HCT116 (cell line): ENCODE measurements around the gene LRFN3. TPM values are rescaled to one million over a fixed set of nuclear protein-coding genes. Genes with fewer than 3 reads are reported as not detected.

Experiments used
- ATAC-seq: fragments of 200-7000 bp; cut with Tn5 transposase; 2 replicates; pipeline ENCODE4 v1.9.1; 2020; ENCODE audit warnings: mild to moderate bottlenecking, moderate library complexity
- BruUV-seq: library from RNA; stranded (reverse); fragments of 400-500 nt; replicated peaks from 2 replicates; lab custom pipeline; 2021; lab: Mats Ljungman, UMichigan
- CTCF ChIA-PET: fragments of 300-600 bp; sonication (Branson Sonifier 250); formaldehyde crosslinking; loops from one replicate; lab custom pipeline; 2021; ENCODE audit warnings: antibody characterized with exemption; lab: Charles Lee
- POLR2A ChIA-PET: fragments of 300-600, 350-600 bp; sonication (Branson Sonifier 250); formaldehyde crosslinking; loops from one replicate; lab custom pipeline; 2021; ENCODE audit warnings: antibody characterized with exemption; lab: Charles Lee
- RAD21 ChIA-PET, 2 experiments: fragments of 300-600 bp; sonication (Branson Sonifier 250); formaldehyde crosslinking; loops; one replicate each; lab custom pipeline; 2023; ENCODE audit warnings: low total read pairs in 2 of 2; ENCODE audit not compliant: uncharacterized antibody in 2 of 2, unreplicated experiment in 2 of 2, low non-redundant PET in 1 of 2; lab: Charles Lee
- DNase-seq: peaks from one replicate; pipeline ENCODE4 v3.0.0-alpha.2; 2010; ENCODE audit warnings: low read depth, low spot score
- H2AFZ ChIP-seq: fragments of 200-600 bp; shearing (Covaris generic), sonication (generic); 2 replicates; pipeline ENCODE4 v1.6.1; 2017; ENCODE audit warnings: low read depth, mixed run types, mixed read lengths, antibody characterized with exemption, low read length; ENCODE audit not compliant: poor library complexity, severe bottlenecking
- H3K27ac ChIP-seq: 2 replicates; pipeline ENCODE4 v1.5.1; 2012; ENCODE audit warnings: low read depth, low read length
- H3K27me3 ChIP-seq: fragments of 200-600 bp; sonication (generic); 2 replicates; pipeline ENCODE4 v1.6.1; 2016; ENCODE audit warnings: mixed run types, low read length, mixed read lengths; ENCODE audit not compliant: insufficient read depth
- H3K36me3 ChIP-seq, 2 experiments: fragments of 200-500 bp in 1 of 2; fragments of 200-600 bp in 1 of 2; sonication (Bioruptor generic) in 1 of 2; sonication (generic) in 1 of 2; 2 replicates each; pipeline versions ENCODE4 v1.5.1 to v1.6.1; 2014 to 2016; ENCODE audit warnings: low read length in 2 of 2, inconsistent platforms in 1 of 2, mixed read lengths in 1 of 2, mixed run types in 1 of 2; ENCODE audit not compliant: insufficient read depth in 2 of 2, control insufficient read depth in 1 of 2
- H3K4me1 ChIP-seq, 2 experiments: fragments of 200-600 bp in 1 of 2; sonication (generic) in 1 of 2; 2 replicates each; pipeline versions ENCODE4 v1.5.1 to v1.6.1; 2012 to 2017; ENCODE audit warnings: low read length in 2 of 2, inconsistent platforms in 1 of 2, mild to moderate bottlenecking in 1 of 2, mixed read lengths in 1 of 2, mixed run types in 1 of 2, moderate library complexity in 1 of 2; ENCODE audit not compliant: insufficient read depth in 2 of 2, control insufficient read depth in 1 of 2
- H3K4me2 ChIP-seq: fragments of 200-600 bp; sonication (generic); 2 replicates; pipeline ENCODE4 v1.6.1; 2017; ENCODE audit warnings: mixed run types, low read length, mixed read lengths
- H3K4me3 ChIP-seq, 2 experiments: fragments of 200-600 bp in 1 of 2; sonication (generic) in 1 of 2; replicated peaks in 1 of 2; 2 replicates each; pipeline ENCODE4 v1.5.1; 2011 to 2016; ENCODE audit warnings: low read length in 2 of 2, control low read depth in 1 of 2, low read depth in 1 of 2, mild to moderate bottlenecking in 1 of 2, mixed read lengths in 1 of 2, mixed run types in 1 of 2
- H3K79me2 ChIP-seq: fragments of 200-600 bp; sonication (generic); 2 replicates; pipeline ENCODE4 v1.6.1; 2017; ENCODE audit warnings: mild to moderate bottlenecking, mixed run types, low read length, moderate library complexity, mixed read lengths; ENCODE audit not compliant: insufficient read depth
- H3K9ac ChIP-seq: fragments of 200-600 bp; sonication (generic); 2 replicates; pipeline ENCODE4 v1.6.1; 2016; ENCODE audit warnings: low read length, mixed read lengths
- H3K9me2 ChIP-seq: fragments of 200-600 bp; sonication (generic), shearing (Covaris generic); 2 replicates; pipeline ENCODE4 v1.6.1; 2017; ENCODE audit warnings: mixed run types, mild to moderate bottlenecking, moderate library complexity; ENCODE audit not compliant: insufficient read depth
- H3K9me3 ChIP-seq, 2 experiments: fragments of 200-500 bp in 1 of 2; fragments of 200-600 bp in 1 of 2; sonication (Bioruptor generic) in 1 of 2; sonication (generic) in 1 of 2; 2 replicates each; pipeline ENCODE4 v1.6.1; 2014 to 2017; ENCODE audit warnings: low read length in 2 of 2, mixed read lengths in 2 of 2, inconsistent platforms in 1 of 2, low read depth in 1 of 2, mild to moderate bottlenecking in 1 of 2, mixed run types in 1 of 2, moderate library complexity in 1 of 2; ENCODE audit not compliant: control insufficient read depth in 1 of 2, insufficient read depth in 1 of 2
- H4K20me1 ChIP-seq: fragments of 200-600 bp; sonication (generic), shearing (Covaris generic); 2 replicates; pipeline ENCODE4 v1.6.1; 2017; ENCODE audit warnings: mixed run types, mild to moderate bottlenecking, moderate library complexity; ENCODE audit not compliant: insufficient read depth
- EGR1 ChIP-seq: IDR thresholded peaks from 2 replicates; pipeline ENCODE4 v1.6.1; 2012; ENCODE audit warnings: low read depth
- ELF1 ChIP-seq: IDR thresholded peaks from 2 replicates; pipeline ENCODE4 v1.6.1; 2012; ENCODE audit warnings: low read depth, borderline replicate concordance
- EZH2phosphoT487 ChIP-seq: fragments of 200-600 bp; IDR thresholded peaks from 2 replicates; pipeline ENCODE4 v1.6.1; 2018; ENCODE audit warnings: antibody characterized with exemption, borderline replicate concordance
- FOSL1 ChIP-seq: IDR thresholded peaks from 2 replicates; pipeline ENCODE4 v1.6.1; 2012; ENCODE audit warnings: low read depth
- JUND ChIP-seq: IDR thresholded peaks from 2 replicates; pipeline ENCODE4 v1.6.1; 2012
- POLR2AphosphoS5 ChIP-seq: IDR thresholded peaks from 2 replicates; pipeline ENCODE4 v1.6.1; 2011; ENCODE audit warnings: mild to moderate bottlenecking, low read depth, low read length, moderate library complexity
- SP1 ChIP-seq: IDR thresholded peaks from 2 replicates; pipeline ENCODE4 v1.6.1; 2012; ENCODE audit warnings: low read depth
- SRF ChIP-seq: IDR thresholded peaks from 2 replicates; pipeline ENCODE4 v1.6.1; 2012; ENCODE audit warnings: low read depth
- TCF7L2 ChIP-seq: IDR thresholded peaks from 2 replicates; pipeline ENCODE4 v1.7.0; 2011; ENCODE audit warnings: borderline replicate concordance, inconsistent platforms; ENCODE audit not compliant: insufficient read depth, insufficient read length; ENCODE audit errors: extremely low read depth
- YY1 ChIP-seq: IDR thresholded peaks from 2 replicates; pipeline ENCODE4 v1.6.1; 2011; ENCODE audit warnings: low read length, low read depth, moderate library complexity, mild to moderate bottlenecking; ENCODE audit not compliant: insufficient replicate concordance; ENCODE audit errors: extremely low read depth
- ZFX ChIP-seq: fragments of 450-650 bp; IDR thresholded peaks from 2 replicates; pipeline ENCODE4 v1.6.1; 2017
- ZNF274 ChIP-seq: fragments of 200-500 bp; sonication (Bioruptor generic); IDR thresholded peaks from 2 replicates; pipeline ENCODE4 v1.6.1; 2014; ENCODE audit warnings: mild to moderate bottlenecking, low read depth, low read length, inconsistent platforms
- intact Hi-C: fragments of 100-400 bp; cut with micrococcal nuclease; formaldehyde crosslinking; loops from 2 replicates; pipeline ENCODE4 v1.10.0; 2022
- total RNA-seq: library from RNA; stranded (reverse); gene quantifications from one replicate; pipeline ENCODE4 v1.2.1, GENCODE V29; 2021; ENCODE audit not compliant: unreplicated experiment
- TF ChIP-seq, protein P1 (sequence below): IDR thresholded peaks from 2 replicates; pipeline ENCODE4 v1.6.1; 2012; ENCODE audit warnings: low read depth
- TF ChIP-seq, protein P2 (sequence below): IDR thresholded peaks from 2 replicates; pipeline ENCODE4 v1.6.1; 2012

The LRFN3 gene
- total RNA-seq, 1 experiment from 2014 or later, result 18.8 TPM

DNA sequence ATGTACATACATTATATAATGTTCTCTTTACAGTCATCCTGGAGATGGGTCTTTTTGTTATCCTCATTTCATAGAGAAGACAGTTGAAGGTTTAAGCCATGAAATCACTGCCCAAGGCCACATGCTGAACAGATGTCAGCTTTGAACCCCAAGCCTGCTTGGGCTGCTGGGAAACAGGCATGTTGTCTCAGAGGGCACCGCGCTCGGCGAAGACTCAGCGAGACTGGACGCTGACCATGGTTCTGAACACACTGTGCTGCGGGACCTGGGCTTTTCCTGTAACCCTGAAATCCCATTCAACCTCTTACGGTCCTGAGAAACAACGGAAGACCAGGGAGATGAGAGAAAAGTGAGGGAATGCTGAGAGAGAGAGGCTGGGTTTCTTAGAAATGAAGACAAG is 27.3 kb downstream of the LRFN3 start:
- intact Hi-C loops, result no loop called here
- Histone ChIP-seq H2AFZ (no peak overlapping the region), H3K79me2 (no peaks in the 10 kb centered on the region), H3K4me3 (no peak overlapping the region), H3K4me2 (no peak overlapping the region), H3K9me3 (no peaks in the 10 kb centered on the region), H3K36me3 (no peaks in the 10 kb centered on the region), H4K20me1 (no peaks in the 10 kb centered on the region), H3K27ac (no peak overlapping the region), H3K9me2 (no peaks in the 10 kb centered on the region), H3K9ac (no peak overlapping the region), H3K4me1 (peaks cover 9 to 11% of the 10 kb centered on the region in 2 experiments; a peak in 3 of 4 replicates), H3K27me3 (peaks cover 4% of the 10 kb centered on the region; the same call in 1 of the 2 replicates)
- ChIA-PET POLR2A (no interaction called here), CTCF (no interaction called here), RAD21 (no interaction called here)
- BruUV-seq, result no TSS peak
- ATAC-seq (no peak), DNase-seq (no peak)
- TF ChIP-seq JUND, result no peak
- TF ChIP-seq, protein P1, sequence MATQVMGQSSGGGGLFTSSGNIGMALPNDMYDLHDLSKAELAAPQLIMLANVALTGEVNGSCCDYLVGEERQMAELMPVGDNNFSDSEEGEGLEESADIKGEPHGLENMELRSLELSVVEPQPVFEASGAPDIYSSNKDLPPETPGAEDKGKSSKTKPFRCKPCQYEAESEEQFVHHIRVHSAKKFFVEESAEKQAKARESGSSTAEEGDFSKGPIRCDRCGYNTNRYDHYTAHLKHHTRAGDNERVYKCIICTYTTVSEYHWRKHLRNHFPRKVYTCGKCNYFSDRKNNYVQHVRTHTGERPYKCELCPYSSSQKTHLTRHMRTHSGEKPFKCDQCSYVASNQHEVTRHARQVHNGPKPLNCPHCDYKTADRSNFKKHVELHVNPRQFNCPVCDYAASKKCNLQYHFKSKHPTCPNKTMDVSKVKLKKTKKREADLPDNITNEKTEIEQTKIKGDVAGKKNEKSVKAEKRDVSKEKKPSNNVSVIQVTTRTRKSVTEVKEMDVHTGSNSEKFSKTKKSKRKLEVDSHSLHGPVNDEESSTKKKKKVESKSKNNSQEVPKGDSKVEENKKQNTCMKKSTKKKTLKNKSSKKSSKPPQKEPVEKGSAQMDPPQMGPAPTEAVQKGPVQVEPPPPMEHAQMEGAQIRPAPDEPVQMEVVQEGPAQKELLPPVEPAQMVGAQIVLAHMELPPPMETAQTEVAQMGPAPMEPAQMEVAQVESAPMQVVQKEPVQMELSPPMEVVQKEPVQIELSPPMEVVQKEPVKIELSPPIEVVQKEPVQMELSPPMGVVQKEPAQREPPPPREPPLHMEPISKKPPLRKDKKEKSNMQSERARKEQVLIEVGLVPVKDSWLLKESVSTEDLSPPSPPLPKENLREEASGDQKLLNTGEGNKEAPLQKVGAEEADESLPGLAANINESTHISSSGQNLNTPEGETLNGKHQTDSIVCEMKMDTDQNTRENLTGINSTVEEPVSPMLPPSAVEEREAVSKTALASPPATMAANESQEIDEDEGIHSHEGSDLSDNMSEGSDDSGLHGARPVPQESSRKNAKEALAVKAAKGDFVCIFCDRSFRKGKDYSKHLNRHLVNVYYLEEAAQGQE, result peak; percentile 92

DNA sequence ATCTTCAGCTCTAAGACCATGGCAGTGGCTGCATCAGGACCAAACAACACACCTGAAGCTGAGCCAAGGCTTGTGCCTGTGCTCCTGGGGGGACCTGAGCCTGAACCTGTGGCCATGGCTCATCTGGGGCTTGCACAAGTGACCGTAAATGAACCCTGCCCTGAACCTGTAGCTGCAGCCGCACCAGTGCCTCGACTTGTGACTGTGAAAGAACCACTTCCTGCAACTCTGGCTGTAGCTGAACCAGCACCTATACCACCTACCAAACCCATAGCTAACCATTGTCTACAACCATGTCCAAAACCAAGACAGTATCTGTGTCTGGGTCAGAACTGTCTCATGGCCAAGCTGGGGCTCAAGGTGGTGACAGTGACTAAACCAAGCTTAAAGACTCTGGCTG is 30.6 kb downstream of the LRFN3 start:
- ChIA-PET RAD21 (no interaction called here), POLR2A (no interaction called here), CTCF (no interaction called here)
- no peak overlapping the region for H3K4me3 ChIP-seq
- H3K9me2 ChIP-seq, result no peaks in the 10 kb centered on the region
- no peaks in the 10 kb centered on the region for H3K4me1 ChIP-seq
- no peaks in the 10 kb centered on the region for H3K9me3 ChIP-seq
- no peak for ATAC-seq
- H3K4me2 ChIP-seq, result no peak overlapping the region
- intact Hi-C loops, result no loop called here
- no TSS peak for BruUV-seq
- H3K79me2 ChIP-seq, result no peaks in the 10 kb centered on the region
- H3K36me3 ChIP-seq, result no peaks in the 10 kb centered on the region
- H3K27me3 ChIP-seq, result peaks cover 4% of the 10 kb centered on the region; the same call in 1 of the 2 replicates
- no peak for DNase-seq
- no peak overlapping the region for H3K27ac ChIP-seq
- H4K20me1 ChIP-seq, result no peaks in the 10 kb centered on the region
- no peak overlapping the region for H3K9ac ChIP-seq
- H2AFZ ChIP-seq, result no peak overlapping the region
- TF ChIP-seq SRF, result no peak
- TF ChIP-seq SP1, result no peak
- no peak for TF ChIP-seq YY1
- TF ChIP-seq ZFX, result no peak
- TF ChIP-seq EGR1, result no peak
- TF ChIP-seq, protein P2, sequence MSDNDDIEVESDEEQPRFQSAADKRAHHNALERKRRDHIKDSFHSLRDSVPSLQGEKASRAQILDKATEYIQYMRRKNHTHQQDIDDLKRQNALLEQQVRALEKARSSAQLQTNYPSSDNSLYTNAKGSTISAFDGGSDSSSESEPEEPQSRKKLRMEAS, result no peak
- TF ChIP-seq TCF7L2, result no peak
- TF ChIP-seq ELF1, result no peak
- no peak for TF ChIP-seq JUND
- TF ChIP-seq ZNF274, result no peak
- TF ChIP-seq POLR2AphosphoS5, result no peak
- no peak for TF ChIP-seq EZH2phosphoT487
- TF ChIP-seq, protein P1, result no peak
- no peak for TF ChIP-seq FOSL1
